GM19463 (cell line): ENCODE results near the gene GPC6.

ENCODE experiments used
- ATAC-seq: cut with Tn5 transposase; IDR thresholded peaks from one replicate; pipeline ENCODE4 v1.9.1; 2021; ENCODE audit warnings: mild to moderate bottlenecking, moderate library complexity; ENCODE audit not compliant: unreplicated experiment

The GPC6 gene

DNA sequence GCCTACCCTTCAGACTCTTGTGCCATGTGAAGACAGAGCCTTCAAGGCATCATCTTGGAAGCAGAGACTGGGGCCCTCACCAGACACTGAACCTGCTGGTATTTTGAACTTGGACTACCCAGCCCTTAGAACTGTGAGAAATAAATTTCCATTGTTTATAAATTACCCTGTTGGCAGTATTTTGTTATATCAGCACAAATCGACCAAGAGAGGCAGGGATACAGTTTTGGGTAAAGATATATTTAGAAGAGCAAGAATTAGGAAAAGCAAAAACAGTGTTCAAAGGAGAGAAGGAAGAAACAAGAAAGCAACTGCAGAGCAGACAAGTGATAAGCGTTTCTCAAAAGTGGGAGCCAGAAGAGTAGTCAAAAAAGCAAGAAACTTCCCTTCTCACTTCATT lies 652.1 kb downstream of the GPC6 start:
- no peak for ATAC-seq

DNA sequence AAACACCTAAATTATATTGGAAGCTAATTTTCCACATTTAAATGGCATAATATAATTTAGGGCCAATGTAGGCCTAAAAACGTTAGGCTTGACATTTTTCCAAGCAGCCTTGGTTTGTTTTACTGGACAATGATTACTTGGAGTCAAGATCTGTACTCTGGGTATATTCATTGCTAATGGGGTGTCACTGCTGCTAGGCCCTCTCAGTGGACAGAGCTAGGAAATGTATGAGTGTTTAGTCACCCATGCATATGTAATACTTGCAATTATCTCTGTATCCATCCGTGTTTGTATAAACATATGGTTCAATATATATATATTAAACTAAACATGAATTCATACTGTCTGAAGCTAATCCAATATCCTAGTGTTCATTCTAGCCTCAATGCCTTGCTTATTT lies 654.8 kb downstream of the GPC6 start:
- no peak for ATAC-seq

DNA sequence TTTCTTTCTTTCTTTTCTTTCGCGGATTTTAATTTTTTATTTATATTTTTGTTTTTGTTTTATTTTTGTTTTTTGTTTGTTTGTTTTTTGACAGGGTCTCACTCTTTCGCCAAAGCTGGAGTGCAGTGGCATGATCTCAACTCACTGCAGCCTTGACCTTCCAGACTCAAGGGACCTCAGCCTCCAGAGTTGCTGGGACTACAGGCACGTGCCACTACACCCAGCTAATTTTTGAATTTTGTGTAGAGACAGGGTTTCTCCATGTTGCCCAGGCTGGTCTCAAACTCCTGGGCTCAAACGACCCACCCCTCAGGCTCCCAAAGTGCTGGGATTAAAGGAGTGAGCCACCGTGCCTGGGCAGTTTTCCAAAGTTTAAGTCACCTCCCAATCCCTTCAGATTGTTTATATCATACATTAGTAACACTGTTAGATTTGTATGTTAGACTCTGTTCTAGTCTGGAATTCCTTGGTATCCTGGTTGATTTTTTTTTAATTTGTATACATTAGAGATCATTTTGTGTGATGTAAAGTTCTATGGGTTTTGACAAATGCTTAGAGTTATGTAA lies 655.6 kb downstream of the GPC6 start:
- ATAC-seq: no peak

GRCh38 chr13:93889430-93889951 lies 662.9 kb downstream of the GPC6 start:
- ATAC-seq: no peak

- no peak for ATAC-seq
Observed at GRCh38 chr13:93899981-93900380, 673.4 kb downstream of the GPC6 start.

DNA sequence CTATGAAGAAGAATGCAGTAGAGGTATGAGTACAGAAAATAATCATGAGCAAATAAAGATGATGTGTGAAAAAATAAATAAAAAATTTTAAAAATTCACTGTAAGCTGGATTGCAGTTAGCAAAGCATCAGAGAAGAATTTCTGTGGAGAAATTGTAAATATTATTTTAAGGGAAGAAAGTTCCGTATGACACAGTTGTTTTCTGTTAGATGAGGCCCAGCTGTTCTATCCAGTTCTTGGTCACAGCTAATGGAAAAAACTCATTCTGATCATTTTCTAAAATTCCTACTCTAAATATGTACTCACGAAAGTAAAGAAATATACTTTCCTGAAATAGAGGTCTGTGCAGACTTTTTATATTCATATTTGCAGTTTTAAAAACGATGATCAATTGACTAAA lies 674.1 kb downstream of the GPC6 start:
- ATAC-seq: no peak

- ATAC-seq: no peak
Observed at GRCh38 chr13:93903909-93904308, 677.3 kb downstream of the GPC6 start.

DNA sequence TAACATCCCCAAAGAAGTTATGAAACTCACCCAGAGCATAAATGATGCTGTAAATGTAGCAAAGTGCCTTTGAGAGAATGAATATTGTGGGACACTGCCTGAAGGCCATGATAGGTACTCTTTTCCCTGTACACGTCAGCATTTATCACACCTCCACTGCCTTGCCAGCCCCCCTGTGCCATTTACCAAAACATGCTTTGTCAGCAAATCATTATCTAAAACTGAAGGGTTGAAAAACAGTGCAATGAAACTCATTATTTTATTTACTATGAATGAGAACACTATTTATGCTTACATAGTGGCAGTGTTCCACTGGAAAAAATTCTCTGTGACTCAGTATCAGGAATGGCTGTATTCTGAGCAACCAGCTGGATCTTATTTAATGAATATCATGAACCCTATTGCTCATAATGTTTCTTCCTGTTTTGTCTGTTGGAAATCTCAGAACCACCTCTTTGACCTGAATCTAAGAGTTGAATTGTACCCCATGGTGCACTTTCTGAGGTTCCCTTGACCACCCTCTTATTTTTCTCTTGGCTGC lies 688.7 kb downstream of the GPC6 start:
- no peak for ATAC-seq

GRCh38 chr13:93922063-93922855 lies 695.7 kb downstream of the GPC6 start:
- ATAC-seq: no peak

GRCh38 chr13:93925990-93926389 lies 699.4 kb downstream of the GPC6 start:
- ATAC-seq: no peak

DNA sequence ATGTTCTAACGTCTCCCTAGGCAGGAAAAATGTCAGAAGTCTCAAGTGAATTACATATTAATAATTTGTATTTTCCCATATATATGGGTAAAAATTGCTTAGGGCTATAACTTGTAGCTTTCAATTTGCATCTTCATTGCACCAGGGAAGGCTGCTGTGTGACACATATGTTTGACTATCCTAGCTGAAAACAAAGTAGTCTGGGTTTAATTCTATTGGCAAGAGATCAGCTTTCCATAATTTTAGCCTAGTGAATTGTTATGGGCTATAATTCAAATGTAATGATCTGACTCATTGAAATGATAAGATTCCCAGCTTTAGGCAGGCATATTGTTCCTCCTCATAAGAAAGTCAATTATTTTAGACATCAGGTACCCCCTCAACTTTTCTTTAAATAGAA lies 699.8 kb downstream of the GPC6 start:
- ATAC-seq: no peak

DNA sequence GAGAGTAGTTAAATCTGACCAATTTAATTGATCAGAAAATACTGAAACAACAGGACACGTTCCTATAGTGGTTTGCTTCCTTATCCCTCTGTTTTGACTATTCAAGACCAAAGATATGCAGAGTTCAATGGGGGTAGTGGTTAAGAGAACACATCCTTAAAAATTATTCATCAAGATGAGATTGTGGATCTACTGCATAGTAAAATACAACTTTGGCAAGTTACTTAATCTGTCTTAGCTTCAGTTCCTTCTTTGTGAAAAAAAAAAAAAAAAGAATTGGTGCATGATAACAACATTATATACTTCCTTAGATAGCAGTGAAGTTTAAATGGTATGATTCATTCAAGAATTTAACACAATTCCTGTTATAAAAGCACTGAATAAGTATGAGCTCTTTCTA lies 700.8 kb downstream of the GPC6 start:
- ATAC-seq: no peak

DNA sequence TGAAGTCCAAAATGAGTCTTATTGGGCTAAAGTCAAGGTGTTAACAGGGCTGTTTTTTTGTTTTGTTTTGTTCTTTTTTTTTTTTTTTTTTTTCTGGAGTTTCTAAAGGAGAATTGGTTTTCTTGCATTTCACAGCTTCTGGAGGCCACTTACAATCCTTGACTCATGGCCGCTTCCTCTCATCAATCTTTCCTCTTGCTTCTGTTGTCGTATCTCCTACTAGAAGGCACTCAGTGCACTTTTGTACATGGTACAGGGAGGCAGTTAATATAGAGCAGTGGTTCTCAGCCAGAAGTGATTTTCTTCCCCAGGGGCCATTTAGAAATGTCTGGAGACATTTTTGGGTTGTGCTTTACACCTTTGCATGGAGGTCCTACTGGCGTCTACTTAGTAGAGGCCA lies 706.3 kb downstream of the GPC6 start:
- ATAC-seq: no peak

GRCh38 chr13:93936901-93937300 lies 710.3 kb downstream of the GPC6 start:
- ATAC-seq: no peak

GRCh38 chr13:93941444-93941843 lies 714.8 kb downstream of the GPC6 start:
- no peak for ATAC-seq

- ATAC-seq: no peak
Observed at GRCh38 chr13:93942016-93942415, 715.4 kb downstream of the GPC6 start.

DNA sequence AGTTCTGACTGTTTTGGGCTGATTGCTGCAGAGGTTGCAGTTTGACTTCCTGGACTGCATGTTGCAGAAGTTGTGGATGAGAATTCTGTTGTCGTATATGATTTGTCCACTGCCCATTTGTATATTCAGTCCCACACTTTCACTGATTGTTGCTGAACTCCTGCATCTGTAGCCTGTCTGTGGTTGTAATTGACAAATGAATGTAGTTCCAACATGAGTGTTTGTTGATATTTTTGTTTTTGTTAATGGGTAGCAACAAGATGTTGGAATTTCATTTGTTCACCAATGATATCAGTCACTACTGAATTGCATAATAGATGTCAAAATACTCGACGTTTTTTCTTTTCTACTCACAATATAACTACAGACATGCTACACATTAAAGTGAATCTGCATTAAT lies 719.0 kb downstream of the GPC6 start:
- no peak for ATAC-seq

- no peak for ATAC-seq
Observed at GRCh38 chr13:93946994-93947393, 720.4 kb downstream of the GPC6 start.

DNA sequence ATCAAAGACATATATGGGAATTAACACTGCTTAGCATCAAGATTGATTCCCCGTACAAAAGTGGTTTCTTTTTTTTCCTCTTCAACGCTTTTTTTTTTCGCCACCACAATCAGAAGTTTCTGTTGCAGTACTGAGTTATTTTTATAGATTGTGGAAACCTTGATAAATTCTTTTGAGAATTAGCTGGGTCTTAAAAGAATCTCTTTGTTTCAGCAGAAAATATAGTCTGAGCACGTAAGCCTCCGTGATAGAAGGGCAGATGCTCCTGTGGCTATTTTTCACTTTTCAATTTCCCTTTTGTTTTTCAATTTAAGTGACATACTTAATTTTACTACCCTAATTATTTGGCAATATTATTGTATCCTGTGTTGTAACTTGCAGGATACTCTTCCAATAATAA lies 721.0 kb downstream of the GPC6 start:
- ATAC-seq: no peak

DNA sequence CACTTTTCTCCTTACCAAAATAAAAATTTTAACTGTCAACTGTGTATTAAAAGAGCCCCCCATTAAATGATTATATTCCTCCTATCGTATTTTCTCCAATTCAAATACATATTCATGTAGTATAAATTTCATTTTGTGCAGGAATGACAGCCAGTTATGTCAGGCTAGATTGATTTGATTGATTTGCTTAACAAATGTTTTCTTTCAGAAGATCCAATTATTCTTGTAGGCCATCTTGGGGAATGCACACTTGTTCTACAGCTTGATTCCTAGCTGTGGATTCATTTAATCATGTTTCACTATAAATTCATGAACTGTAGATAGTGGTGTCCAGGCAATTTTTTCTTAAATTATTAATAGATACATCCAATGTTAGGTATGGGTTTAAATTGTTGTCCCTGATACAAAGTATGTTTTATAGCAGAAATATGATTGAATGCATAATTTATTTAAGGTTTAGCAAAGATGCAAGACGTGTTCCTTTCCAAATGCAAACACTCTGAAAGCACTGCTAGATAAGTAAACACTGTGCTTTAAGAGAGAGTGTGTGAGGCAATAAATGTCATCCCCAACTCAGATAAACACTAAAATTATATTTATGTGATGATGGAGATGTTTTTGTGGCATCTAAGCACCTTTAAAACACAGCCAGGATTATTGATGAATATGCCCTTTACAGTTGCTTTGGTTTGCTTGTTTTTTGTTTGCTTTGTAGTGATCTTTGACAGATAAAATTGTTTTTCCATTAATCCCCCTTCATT lies 721.7 kb downstream of the GPC6 start:
- no peak for ATAC-seq

GRCh38 chr13:93951108-93951507 lies 724.5 kb downstream of the GPC6 start:
- no peak for ATAC-seq

- ATAC-seq: no peak
Observed at GRCh38 chr13:93951951-93952350, 725.3 kb downstream of the GPC6 start.
